Thyroid gland (tissue), 4 donors: ENCODE measurements around the gene TMEM119. TPM values are rescaled to one million over a fixed set of nuclear protein-coding genes. Genes with fewer than 3 reads are reported as not detected.

Experiments used
- DNase-seq, 2 donors: peaks; one replicate each; pipeline ENCODE4 v3.0.0-alpha.2; 2019
- H3K27ac ChIP-seq, 3 donors: fragments of 200-600 bp; sonication (generic); 1 replicate in 2 of 3; 2 replicates in 1 of 3; pipeline ENCODE4 v1.5.1; 2016 to 2019; ENCODE audit warnings: mild to moderate bottlenecking in 1 of 3, moderate library complexity in 1 of 3
- H3K27me3 ChIP-seq: fragments of 200-600 bp; sonication (generic); one replicate; pipeline ENCODE4 v1.5.1; 2019
- H3K36me3 ChIP-seq, 2 donors: fragments of 200-600 bp; sonication (generic); one replicate each; pipeline ENCODE4 v1.5.1; 2016 to 2019
- H3K4me1 ChIP-seq, 2 donors: fragments of 200-600 bp; sonication (generic); one replicate each; pipeline ENCODE4 v1.5.1; 2017 to 2019
- H3K4me3 ChIP-seq, 3 donors: fragments of 200-600 bp; sonication (generic); replicated peaks in 1 of 3; 1 replicate in 2 of 3; 2 replicates in 1 of 3; pipeline ENCODE4 v1.5.1; 2016; ENCODE audit warnings: mild to moderate bottlenecking in 1 of 3
- H3K9me3 ChIP-seq: fragments of 200-600 bp; sonication (generic); one replicate; pipeline ENCODE4 v1.5.1; 2017
- CTCF ChIP-seq, 6 experiments: fragments of 200-600 bp in 3 of 6; fragments of 450-650 bp in 3 of 6; sonication (generic) in 3 of 6; IDR thresholded peaks; one replicate each; pipeline ENCODE4 v1.5.1; 2016 to 2019; ENCODE audit warnings: antibody characterized with exemption in 6 of 6, mild to moderate bottlenecking in 2 of 6, inconsistent platforms in 1 of 6, moderate library complexity in 1 of 6
- POLR2A ChIP-seq, 2 donors: fragments of 450-650 bp; IDR thresholded peaks; one replicate each; pipeline ENCODE4 v1.6.1; 2017; ENCODE audit warnings: antibody characterized with exemption in 2 of 2, mild to moderate bottlenecking in 2 of 2, moderate library complexity in 1 of 2
- WGBS, 2 donors: methylation state at CpG; one replicate each; pipeline ENCODE4 v1.1.5; 2017; 5-methylcytosine and 5-hydroxymethylcytosine counted together
- intact Hi-C: fragments of 100-400 bp; cut with DNase I; formaldehyde crosslinking; loops from one replicate; pipeline ENCODE4 v1.15.1; 2023
- total RNA-seq, 4 donors: library from RNA; depleted of rRNA; stranded (reverse); fragments of >200 nt; gene quantifications; one replicate each; pipeline ENCODE4 v1.2.3, GENCODE V29; 2016

The TMEM119 gene
- total RNA-seq, 4 donors from 2014 or later = 6.9 to 21.6 (median 15.3) TPM

GRCh38 chr12:108627134-108627920 lies 29.4 kb upstream of the TMEM119 start:
- Histone ChIP-seq H3K27ac (no peak overlapping the region), H3K4me1 (peaks cover 0 to 5% of the 10 kb centered on the region in 2 donors), H3K27me3 (no peaks in the 10 kb centered on the region), H3K4me3 (no peak overlapping the region), H3K9me3 (no peaks in the 10 kb centered on the region), H3K36me3 (no peaks in the 10 kb centered on the region)
- WGBS, 2 donors = 90 to 91% methylated on average over 5 to 8 of the region's 8 CpGs
- DNase-seq = no peak
- intact Hi-C loops = no loop called here
- TF ChIP-seq CTCF (IDR thresholded peaks at IDR 0.05) (no peak), POLR2A (IDR thresholded peaks at IDR 0.05) (no peak)

GRCh38 chr12:108625228-108625627 lies 27.3 kb upstream of the TMEM119 start:
- Histone ChIP-seq H3K4me3 (no peak overlapping the region), H3K4me1 (no peaks in the 10 kb centered on the region), H3K27ac (no peak overlapping the region), H3K36me3 (no peaks in the 10 kb centered on the region), H3K9me3 (no peaks in the 10 kb centered on the region), H3K27me3 (no peaks in the 10 kb centered on the region)
- TF ChIP-seq CTCF (IDR thresholded peaks at IDR 0.05) = no peak
- no peak for TF ChIP-seq POLR2A (IDR thresholded peaks at IDR 0.05)
- no peak for DNase-seq
- 75 to 80% methylated on average over 3 of the region's 3 CpGs for WGBS, 2 donors
- intact Hi-C loops = no loop called here

- intact Hi-C loops = no loop called here
- H3K27ac ChIP-seq = no peak overlapping the region
Observed at GRCh38 chr12:108623577-108623976, 25.7 kb upstream of the TMEM119 start.

GRCh38 chr12:108622921-108623514 lies 25.1 kb upstream of the TMEM119 start:
- Histone ChIP-seq H3K4me1 (peaks cover 7 to 12% of the 10 kb centered on the region in 2 donors), H3K4me3 (no peak overlapping the region), H3K36me3 (no peaks in the 10 kb centered on the region), H3K9me3 (no peaks in the 10 kb centered on the region), H3K27ac (no peak overlapping the region), H3K27me3 (no peaks in the 10 kb centered on the region)
- intact Hi-C loops = no loop called here
- 85 to 90% methylated on average over 13 to 14 of the region's 14 CpGs for WGBS, 2 donors
- DNase-seq = no peak
- TF ChIP-seq POLR2A (IDR thresholded peaks at IDR 0.05) (no peak), CTCF (IDR thresholded peaks at IDR 0.05) (no peak)

More at GRCh38 chr12:108623577-108623976, 25.7 kb upstream of the TMEM119 start:
- H3K36me3 ChIP-seq = no peaks in the 10 kb centered on the region
- H3K9me3 ChIP-seq = no peaks in the 10 kb centered on the region
- H3K27me3 ChIP-seq = no peaks in the 10 kb centered on the region
- peaks cover 2 to 6% of the 10 kb centered on the region in 2 donors for H3K4me1 ChIP-seq
- 83% methylated on average over 6 of the region's 8 CpGs; no CpG with 5 or more reads in 1 of the 2 donors for WGBS, 2 donors
- TF ChIP-seq CTCF (IDR thresholded peaks at IDR 0.05) = no peak
- no peak for TF ChIP-seq POLR2A (IDR thresholded peaks at IDR 0.05)
- H3K4me3 ChIP-seq = no peak overlapping the region
- no peak for DNase-seq

- no peak for TF ChIP-seq POLR2A (IDR thresholded peaks at IDR 0.05)
- TF ChIP-seq CTCF (IDR thresholded peaks at IDR 0.05) = no peak
- no peak overlapping the region for H3K4me3 ChIP-seq
- H3K4me1 ChIP-seq = peaks cover 7 to 14% of the 10 kb centered on the region in 2 donors
- H3K36me3 ChIP-seq = no peaks in the 10 kb centered on the region
- H3K9me3 ChIP-seq = no peaks in the 10 kb centered on the region
- no peaks in the 10 kb centered on the region for H3K27me3 ChIP-seq
- H3K27ac ChIP-seq = no peak overlapping the region
- WGBS, 2 donors = 58 to 74% methylated on average over 4 of the region's 4 CpGs
- intact Hi-C loops = no loop called here
- no peak for DNase-seq
Observed at GRCh38 chr12:108622421-108622820, 24.5 kb upstream of the TMEM119 start.
